Endothelial cell of umbilical vein (primary cell): ENCODE measurements around the gene EIF2AK2. TPM values are rescaled to one million over a fixed set of nuclear protein-coding genes. Genes with fewer than 3 reads are reported as not detected.

ENCODE experiments used
- BruUV-seq: library from RNA; stranded (reverse); fragments of 400-500 nt; replicated peaks from 2 replicates; lab custom pipeline; 2021; lab: Mats Ljungman, UMichigan
- CTCF ChIA-PET: fragments of 300-600, 350-600 bp; sonication (Branson Sonifier 250); formaldehyde crosslinking; loops from one replicate; lab custom pipeline; 2021; ENCODE audit warnings: antibody characterized with exemption, inconsistent platforms; lab: Charles Lee
- POLR2A ChIA-PET: fragments of 300-600, 350-600 bp; sonication (Branson Sonifier 250); formaldehyde crosslinking; loops from one replicate; lab custom pipeline; 2021; ENCODE audit warnings: antibody characterized with exemption, inconsistent platforms; lab: Charles Lee
- DNase-seq: peaks from one replicate; pipeline ENCODE4 v3.0.0-alpha.2; 2011; ENCODE audit warnings: low read depth, low spot score
- FAIRE-seq: peaks from 2 replicates; lab custom pipeline; 2011; peaks lifted over from hg19 to GRCh38; lab: Jason Lieb, UNC
- H2AFZ ChIP-seq: 2 replicates; pipeline ENCODE4 v1.6.0; 2012; ENCODE audit warnings: low read depth, low read length, control low read depth, inconsistent platforms
- H3K27ac ChIP-seq: 2 replicates; pipeline ENCODE4 v1.5.1; 2011; ENCODE audit warnings: low read depth, mild to moderate bottlenecking, control low read depth, low read length, moderate library complexity; ENCODE audit not compliant: insufficient read depth
- H3K27me3 ChIP-seq, 2 experiments: 2 replicates each; pipeline versions ENCODE4 v1.6.0 to v1.6.1; 2011; ENCODE audit warnings: low read length in 2 of 2, mixed read lengths in 1 of 2; ENCODE audit not compliant: control insufficient read depth in 2 of 2, insufficient read depth in 2 of 2
- H3K36me3 ChIP-seq, 2 experiments: 2 replicates in 1 of 2; 3 replicates in 1 of 2; pipeline ENCODE4 v1.5.1; 2011; ENCODE audit warnings: low read length in 2 of 2, mild to moderate bottlenecking in 1 of 2, moderate library complexity in 1 of 2; ENCODE audit not compliant: control insufficient read depth in 2 of 2, insufficient read depth in 2 of 2; ENCODE audit errors: extremely low read depth in 1 of 2
- H3K4me1 ChIP-seq: 3 replicates; pipeline ENCODE4 v1.5.1; 2011; ENCODE audit warnings: mild to moderate bottlenecking, low read length; ENCODE audit not compliant: control insufficient read depth, insufficient read depth; ENCODE audit errors: extremely low read depth
- H3K4me2 ChIP-seq: 2 replicates; pipeline ENCODE4 v1.6.1; 2011; ENCODE audit warnings: low read length, control low read depth, mixed read lengths; ENCODE audit not compliant: insufficient read depth
- H3K4me3 ChIP-seq, 3 experiments: fragments of 200-600 bp in 1 of 3; sonication (generic), shearing (Covaris generic) in 1 of 3; replicated peaks in 1 of 3; 2 replicates each; pipeline ENCODE4 v1.5.1; 2011 to 2016; ENCODE audit warnings: control low read depth in 3 of 3, low read length in 3 of 3, mild to moderate bottlenecking in 2 of 3, inconsistent platforms in 1 of 3, low read depth in 1 of 3, moderate library complexity in 1 of 3; ENCODE audit not compliant: insufficient read depth in 1 of 3
- H3K79me2 ChIP-seq: 2 replicates; pipeline ENCODE4 v1.6.0; 2012; ENCODE audit warnings: low read length, inconsistent platforms; ENCODE audit not compliant: control insufficient read depth, insufficient read depth
- H3K9ac ChIP-seq: replicated peaks from 2 replicates; pipeline ENCODE3; 2011; ENCODE audit warnings: low read length, control low read depth; ENCODE audit not compliant: insufficient read depth; ENCODE audit errors: extremely low read depth
- H3K9me1 ChIP-seq: replicated peaks from 3 replicates; pipeline ENCODE4 v1.6.0; 2011; ENCODE audit warnings: mild to moderate bottlenecking, low read length; ENCODE audit not compliant: control insufficient read depth, insufficient read depth; ENCODE audit errors: extremely low read depth
- H3K9me3 ChIP-seq: replicated peaks from 2 replicates; pipeline ENCODE4 v1.5.1; 2012; ENCODE audit warnings: low read length, inconsistent platforms; ENCODE audit not compliant: control insufficient read depth, insufficient read depth
- H4K20me1 ChIP-seq: replicated peaks from 2 replicates; pipeline ENCODE3; 2011; ENCODE audit warnings: mild to moderate bottlenecking, low read length; ENCODE audit not compliant: control insufficient read depth, insufficient read depth; ENCODE audit errors: extremely low read depth
- GATA2 ChIP-seq: IDR thresholded peaks from 2 replicates; pipeline ENCODE4 v1.7.0; 2011; ENCODE audit warnings: low read depth, mild to moderate bottlenecking, moderate library complexity, mixed read lengths, low read length; ENCODE audit not compliant: insufficient read length, insufficient read depth
- JUN ChIP-seq: IDR thresholded peaks from 2 replicates; pipeline ENCODE4 v1.6.1; 2011; ENCODE audit warnings: borderline replicate concordance, low read depth; ENCODE audit not compliant: insufficient read length, insufficient read depth
- MYC ChIP-seq: IDR thresholded peaks from one replicate; pipeline ENCODE4 v1.6.1; 2011; ENCODE audit warnings: mild to moderate bottlenecking, low read depth, low read length
- POLR2A ChIP-seq: IDR thresholded peaks from 2 replicates; pipeline ENCODE4 v1.6.1; 2012; ENCODE audit warnings: low read depth, mild to moderate bottlenecking, control low read depth, low read length
- POLR2AphosphoS5 ChIP-seq: IDR thresholded peaks from 2 replicates; pipeline ENCODE4 v1.6.1; 2012; ENCODE audit warnings: low read depth, mild to moderate bottlenecking, control low read depth, low read length, moderate library complexity; ENCODE audit not compliant: insufficient read depth
- dilution Hi-C: fragments of 300-500 bp; cut with MboI; formaldehyde crosslinking; loops from one replicate; pipeline ENCODE4 v1.15.0; 2019; ENCODE audit warnings: low sequenced_read_pairs; ENCODE audit not compliant: extremely low pct_ligation_motif_present
- intact Hi-C: fragments of 100-400 bp; cut with micrococcal nuclease; formaldehyde crosslinking; loops from one replicate; pipeline ENCODE4 v1.10.0; 2022
- polyA plus RNA-seq, 4 experiments: library from polyadenylated mRNA; depleted of rRNA in 3 of 4; stranded (reverse) in 3 of 4; unstranded in 1 of 4; fragments of >200 nt; gene quantifications; 2 replicates each; pipeline versions ENCODE4 v1.2.1 to v1.2.3, GENCODE V29; 2011 to 2012; ENCODE audit warnings: missing spikeins in 1 of 4
- total RNA-seq: library from RNA; stranded (reverse); gene quantifications from 2 replicates; pipeline ENCODE4 v1.2.3, GENCODE V29; 2021
- TF ChIP-seq, protein P1 (sequence below): IDR thresholded peaks from 2 replicates; pipeline ENCODE4 v1.6.1; 2011; ENCODE audit not compliant: insufficient read depth, insufficient read length

EIF2AK2 gene
- total and polyA plus RNA-seq, 2 donors (not counting 3 experiments of a cell fraction or from before 2014, with no cell fraction given): 8.0 to 41.1 TPM

DNA sequence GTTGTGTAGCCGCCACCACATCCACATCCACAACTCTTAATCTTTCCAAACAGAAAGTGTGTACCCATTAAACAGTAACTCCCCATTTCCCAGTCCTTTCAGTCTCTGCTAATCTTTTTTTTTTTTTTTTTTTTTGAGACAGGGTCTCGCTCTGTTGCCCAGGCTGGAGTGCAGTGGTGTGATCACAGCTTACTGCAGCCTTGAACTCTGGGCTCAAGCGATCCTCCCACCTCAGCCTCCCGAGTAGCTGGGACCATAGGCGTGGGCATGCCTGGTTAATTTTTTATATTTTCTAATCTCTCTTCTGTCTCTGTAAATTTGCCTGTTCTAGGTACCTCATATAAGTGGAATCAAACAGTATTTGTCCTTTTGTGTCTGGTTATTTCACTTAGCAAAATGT is 3.6 kb downstream of the EIF2AK2 start:
- Histone ChIP-seq H3K36me3 (no peaks in the 10 kb centered on the region), H3K4me3 (no peak overlapping the region), H3K79me2 (peaks cover 52% of the 10 kb centered on the region), H3K27me3 (no peaks in the 10 kb centered on the region), H3K27ac (no peak overlapping the region), H3K4me1 (peaks cover 44% of the 10 kb centered on the region), H2AFZ (no peak overlapping the region), H3K9me1 (no peaks in the 10 kb centered on the region), H4K20me1 (no peaks in the 10 kb centered on the region), H3K9me3 (no peaks in the 10 kb centered on the region), H3K9ac (no peak overlapping the region), H3K4me2 (no peak overlapping the region)
- POLR2A ChIA-PET: interaction anchor here (0.5 kb wide), 1 partner anchor 33 kb away, joined by 6 read pairs; no protein-coding TSS in a partner anchor
- intact Hi-C loops: no loop called here
- DNase-seq: no peak
- CTCF ChIA-PET: no interaction called here
- dilution Hi-C loops: no loop called here
- FAIRE-seq: no peak
- BruUV-seq: no TSS peak
- TF ChIP-seq JUN (no peak), MYC (no peak), POLR2AphosphoS5 (no peak)
- TF ChIP-seq, protein P1, sequence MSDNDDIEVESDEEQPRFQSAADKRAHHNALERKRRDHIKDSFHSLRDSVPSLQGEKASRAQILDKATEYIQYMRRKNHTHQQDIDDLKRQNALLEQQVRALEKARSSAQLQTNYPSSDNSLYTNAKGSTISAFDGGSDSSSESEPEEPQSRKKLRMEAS: no peak

DNA sequence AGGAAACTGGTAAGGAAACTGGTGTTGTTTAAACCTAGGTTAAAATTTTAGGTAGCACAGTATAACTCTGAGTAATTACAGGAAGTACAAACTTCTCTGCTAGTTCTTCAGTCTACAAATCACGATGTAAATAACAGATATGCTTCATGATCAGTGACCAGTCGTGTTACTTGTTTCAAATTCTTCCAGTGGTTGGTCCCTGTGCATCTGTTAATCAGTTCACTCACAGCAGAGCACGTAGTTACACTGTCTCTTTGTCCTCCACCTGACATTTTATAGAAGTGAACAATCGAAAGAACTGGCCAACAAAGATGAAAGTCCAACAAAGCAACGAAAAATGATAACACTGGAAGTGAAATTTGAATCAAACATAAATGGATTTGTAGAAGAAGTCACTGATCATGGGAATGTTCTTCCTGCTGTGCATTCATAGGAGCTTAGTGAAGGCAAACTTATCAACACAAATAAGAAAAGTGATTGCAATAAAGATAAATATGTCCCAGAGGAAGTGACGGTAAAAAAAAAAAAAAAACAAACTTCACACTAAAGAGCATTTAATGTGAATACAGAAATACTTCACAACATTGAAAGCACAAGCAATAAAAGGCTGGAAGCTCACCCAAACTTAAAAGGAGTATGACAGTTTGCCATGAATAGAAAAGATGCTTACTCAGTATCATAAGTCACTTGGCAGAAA is 7.0 kb downstream of the EIF2AK2 start:
- POLR2A ChIA-PET: interaction anchor here (0.6 kb wide), 1 partner anchor 81 kb away, joined by 4 read pairs; no protein-coding TSS in a partner anchor
- intact Hi-C loops: no loop called here
- FAIRE-seq: peak; percentile 86
- Histone ChIP-seq H3K79me2 (peaks cover 35% of the 10 kb centered on the region), H3K9ac (peak overlapping the region; percentile 39), H3K9me1 (no peaks in the 10 kb centered on the region), H3K9me3 (no peaks in the 10 kb centered on the region), H3K4me3 (peak overlapping the region in 1 of 3 experiments; percentile 28), H3K4me2 (peak overlapping the region; percentile 67), H4K20me1 (no peaks in the 10 kb centered on the region), H3K27me3 (no peaks in the 10 kb centered on the region), H3K4me1 (peaks cover 27% of the 10 kb centered on the region), H3K36me3 (peaks cover 8 to 10% of the 10 kb centered on the region in 2 experiments), H3K27ac (peak overlapping the region; percentile 23), H2AFZ (peak overlapping the region; percentile 10)
- DNase-seq: peak; percentile 75
- no TSS peak for BruUV-seq
- dilution Hi-C loops: no loop called here
- TF ChIP-seq POLR2A: no peak
- peak; percentile 51 for TF ChIP-seq GATA2
- CTCF ChIA-PET: interaction anchor here (0.7 kb wide), 1 partner anchor 77 kb away, joined by 3 read pairs; no protein-coding TSS in a partner anchor
